ENCODE results near the gene RAD54L2.
"Not testable (repeated sequence)": the region's sequence is repeated elsewhere in the genome, so short reads cannot be mapped to it uniquely, and the experiment has no call there.

The RAD54L2 gene

DNA sequence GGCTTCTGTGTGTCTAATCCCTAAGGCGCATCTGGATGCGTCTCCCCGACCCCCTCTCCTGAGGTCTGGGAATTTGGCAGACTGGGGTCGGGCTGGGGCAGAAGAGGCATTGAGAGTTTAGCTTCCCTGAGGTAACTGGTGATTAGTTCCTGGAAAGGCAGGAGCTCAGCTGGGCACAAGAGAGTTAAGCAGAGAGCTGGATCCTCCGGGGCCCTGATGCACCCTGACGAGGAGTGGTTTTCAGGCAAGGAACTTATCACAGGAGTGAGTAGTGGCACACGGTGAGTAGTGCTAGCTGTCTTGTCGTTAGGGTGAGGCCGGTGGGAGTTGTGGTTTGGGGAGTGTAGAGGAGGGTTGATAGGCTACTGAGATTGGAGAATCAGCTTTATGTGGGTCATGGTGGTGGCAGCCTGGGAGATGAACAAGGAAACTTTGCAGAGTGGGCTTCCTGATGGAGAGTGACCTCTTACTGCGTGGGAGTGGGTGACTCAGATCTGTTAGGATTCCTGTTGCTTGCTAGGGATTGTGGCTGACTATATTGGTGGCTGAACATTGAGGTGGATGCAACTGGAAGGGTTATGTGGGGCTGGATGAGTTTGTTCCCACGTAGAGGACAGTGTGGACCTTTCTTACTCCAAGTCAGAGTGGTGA, 897 bp downstream of the RAD54L2 start:
- no peak for DNase-seq

DNA sequence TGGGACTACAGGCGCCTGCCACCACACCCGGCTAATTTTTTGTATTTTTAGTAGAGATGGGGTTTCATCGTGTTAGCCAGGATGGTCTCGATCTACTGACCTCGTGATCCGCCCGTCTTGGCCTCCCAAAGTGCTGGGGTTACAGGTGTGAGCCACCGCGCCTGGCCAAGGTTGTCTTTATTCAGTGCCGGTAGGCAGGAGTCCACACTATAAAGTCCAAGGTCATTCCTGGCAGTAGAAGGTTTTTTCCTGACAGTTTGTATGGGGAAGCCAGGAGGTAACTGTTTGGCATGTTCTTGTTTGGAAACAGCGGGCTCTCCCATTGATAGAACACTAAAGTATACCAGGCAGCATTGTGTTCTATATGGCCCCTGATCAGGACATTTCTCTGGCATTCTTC, 4.1 kb downstream of the RAD54L2 start:
- DNase-seq, result not testable (repeated sequence)

DNA sequence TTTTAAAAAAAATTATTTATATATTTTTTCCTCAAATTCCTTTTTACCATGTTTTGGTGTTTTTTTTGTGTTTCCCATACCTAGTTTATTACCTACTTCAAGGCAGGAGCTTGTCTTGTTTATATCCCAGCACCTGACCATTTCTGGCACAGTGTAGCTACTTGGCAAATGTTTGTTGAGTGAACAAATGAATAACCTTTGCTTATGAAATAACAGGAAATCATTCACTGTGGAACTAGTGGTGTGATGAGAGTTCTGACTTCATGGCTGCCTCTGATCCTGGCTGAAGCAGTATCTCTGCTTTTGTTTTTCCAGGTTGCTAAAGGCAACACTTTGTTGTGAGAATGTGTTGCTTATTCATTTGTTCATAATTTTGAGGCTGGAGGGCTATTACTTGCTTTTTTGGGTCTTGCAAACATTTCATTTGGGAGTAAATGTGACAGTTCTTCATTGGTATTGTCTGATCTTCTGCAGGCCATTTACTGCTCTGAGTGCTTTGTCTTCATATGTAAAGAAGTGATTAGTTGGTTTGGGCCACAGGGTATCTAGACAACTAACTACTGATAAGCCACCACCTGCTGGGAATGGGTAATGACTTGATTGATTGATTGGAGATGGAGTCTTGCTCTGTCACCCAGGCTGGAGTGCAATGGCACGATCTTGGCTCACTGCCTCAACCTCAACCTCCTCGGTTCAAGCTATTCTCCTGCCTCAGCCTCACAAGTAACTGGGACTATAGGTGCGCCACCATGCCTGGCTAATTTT, 5.7 kb downstream of the RAD54L2 start:
- no peak for DNase-seq

DNA sequence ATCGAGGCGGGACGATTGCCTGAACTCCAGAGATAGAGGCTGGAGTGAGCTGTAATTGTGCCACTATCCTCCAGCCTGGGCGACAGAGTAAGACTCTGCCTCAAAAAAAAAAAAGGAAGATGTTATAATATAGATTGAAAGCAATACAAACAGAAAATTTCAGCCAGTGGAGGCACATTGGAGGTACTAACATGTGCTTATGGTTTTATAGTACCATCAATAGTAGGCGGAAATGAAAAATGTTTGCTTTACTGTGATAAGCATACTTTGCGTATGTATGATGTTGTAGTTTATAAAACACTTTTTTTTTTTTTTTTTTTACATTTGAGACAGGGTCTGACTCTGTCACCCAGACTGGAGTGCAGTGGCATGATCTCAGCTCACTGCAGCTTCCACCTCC, 8.8 kb downstream of the RAD54L2 start:
- DNase-seq, result no peak

DNA sequence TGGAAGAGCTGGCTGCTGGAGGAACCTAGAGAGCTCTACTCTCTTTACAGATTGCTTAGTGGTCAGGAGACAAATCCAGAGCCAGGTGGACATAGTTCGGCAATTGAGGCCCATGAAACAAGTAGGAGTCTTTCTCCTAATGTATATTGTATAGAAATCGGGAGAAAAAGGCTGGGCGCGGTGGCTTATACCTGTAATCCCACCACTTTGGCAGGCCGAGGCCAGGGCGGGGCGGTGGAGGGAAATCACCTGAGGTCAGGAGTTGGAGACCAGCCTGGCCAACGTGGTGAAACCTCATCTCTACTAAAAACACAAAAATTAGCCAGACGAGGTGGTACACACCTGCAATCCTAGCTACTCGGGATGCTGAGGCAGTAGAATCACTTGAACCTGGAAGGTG, 10.8 kb downstream of the RAD54L2 start:
- DNase-seq, result no peak

DNA sequence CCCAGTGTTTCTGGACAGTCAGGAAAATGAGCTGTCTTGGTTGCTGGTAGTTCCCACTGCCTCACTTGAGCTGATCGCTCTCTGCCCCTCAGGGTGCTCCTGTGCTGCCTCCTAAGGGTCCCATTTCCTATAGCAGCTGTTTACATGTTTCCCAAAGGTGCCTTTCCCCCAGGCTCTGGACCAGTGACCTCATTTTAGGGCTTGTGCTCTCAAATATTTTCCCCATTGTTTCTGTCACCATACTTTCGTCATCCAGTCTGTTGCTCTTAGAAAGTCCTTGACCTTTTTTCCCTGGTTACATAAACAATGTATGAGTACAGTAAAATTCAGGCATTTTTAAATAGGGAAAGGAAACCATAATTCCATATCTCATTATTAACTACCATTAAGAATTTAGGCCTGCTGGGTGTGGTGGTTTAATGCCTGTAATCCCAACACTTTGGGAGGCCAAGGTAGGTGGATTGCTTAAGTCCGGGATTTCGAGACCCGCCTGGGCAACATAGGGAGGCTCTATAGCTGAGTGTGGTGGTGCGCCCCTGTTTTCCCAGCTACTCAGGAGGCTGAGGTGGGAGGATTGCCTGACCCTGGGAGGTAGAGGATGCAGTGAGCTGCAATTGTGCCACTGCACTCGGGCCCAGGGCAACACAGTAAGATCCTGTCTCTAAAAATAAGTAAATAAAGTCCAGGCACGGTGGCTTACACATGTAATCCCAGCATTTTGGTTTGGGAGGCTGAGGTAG, 11.7 kb downstream of the RAD54L2 start:
- no peak for DNase-seq

DNA sequence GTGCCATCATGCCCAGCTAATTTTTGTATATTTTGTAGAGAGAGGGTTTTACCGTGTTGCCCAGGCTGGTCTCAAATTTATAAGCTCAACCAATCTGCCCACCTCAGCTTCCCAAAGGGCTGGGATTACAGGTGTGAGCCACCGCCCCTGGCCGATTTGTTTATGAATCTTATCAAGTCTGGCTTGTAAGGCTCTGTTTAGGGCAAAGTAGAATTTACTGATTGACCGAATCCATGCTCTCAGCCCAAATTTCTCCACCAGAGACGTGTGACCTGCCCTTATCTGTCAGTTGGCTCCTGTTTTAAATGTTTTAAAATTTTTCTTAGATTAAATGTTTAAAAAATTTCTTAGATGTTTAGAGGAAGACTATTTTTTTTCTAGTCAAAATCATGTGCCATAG, 19.5 kb downstream of the RAD54L2 start:
- DNase-seq, result no peak

DNA sequence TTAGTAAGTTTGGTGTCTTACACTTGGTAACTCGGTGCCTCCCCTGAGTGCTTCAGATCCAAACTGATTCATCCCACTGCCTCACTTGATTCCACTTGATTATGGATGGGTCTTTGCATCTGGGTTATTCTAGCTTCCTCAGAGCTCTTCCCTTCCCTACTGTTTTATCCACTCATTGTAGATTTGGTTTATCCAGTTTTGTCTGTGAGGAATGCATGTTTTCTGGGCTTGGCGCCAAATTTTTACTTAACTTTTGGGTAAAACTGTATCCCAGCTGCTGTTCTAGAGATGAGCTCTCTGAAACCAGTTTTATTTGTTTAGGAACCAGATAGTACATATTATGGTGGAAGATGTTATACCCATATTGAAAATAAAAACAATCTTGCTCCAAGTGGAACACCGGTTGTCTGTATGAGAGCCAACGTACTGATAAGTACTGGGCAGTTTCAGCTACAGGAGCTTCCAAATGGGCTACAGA, 20.9 kb downstream of the RAD54L2 start:
- DNase-seq, result no peak

DNA sequence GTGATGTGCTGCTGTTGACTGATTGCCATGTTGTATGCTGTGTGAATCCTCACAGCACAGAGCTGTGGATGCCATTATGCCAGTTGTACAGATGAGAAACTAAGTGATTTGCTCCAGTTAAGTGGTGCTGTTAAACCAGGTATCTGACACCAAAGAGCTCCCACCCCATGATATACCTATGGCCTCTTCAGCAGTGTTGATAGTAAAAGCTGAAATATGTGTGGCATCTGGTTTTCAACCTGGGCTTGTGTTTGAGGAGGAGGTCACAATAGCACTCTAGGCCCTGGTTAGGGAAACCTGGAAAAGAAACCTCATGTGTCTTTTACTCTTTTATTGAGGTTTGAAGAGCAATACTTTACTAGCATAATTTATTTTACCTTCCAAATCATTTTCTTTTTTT, 21.4 kb downstream of the RAD54L2 start:
- DNase-seq, result no peak

DNA sequence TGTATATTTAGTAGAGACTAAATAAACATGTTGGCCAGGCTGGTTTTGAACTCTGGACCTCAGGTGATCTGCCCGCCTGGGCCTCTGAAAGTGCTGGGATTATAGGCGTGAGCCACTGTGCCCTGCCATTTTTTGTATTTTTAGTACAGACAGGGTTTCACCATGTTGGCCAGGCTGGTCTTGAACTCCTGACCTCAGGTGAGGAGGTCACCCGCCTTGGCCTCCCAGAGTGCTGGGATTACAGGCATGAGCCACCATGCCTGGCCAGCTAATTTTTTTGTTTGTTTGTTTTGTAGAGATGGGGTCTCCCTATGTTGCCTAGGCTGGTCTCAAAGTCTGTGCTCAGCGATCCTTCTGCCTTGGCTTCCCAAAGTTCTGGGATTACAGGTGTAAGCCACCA, 23.9 kb downstream of the RAD54L2 start:
- DNase-seq, result not testable (repeated sequence)

DNA sequence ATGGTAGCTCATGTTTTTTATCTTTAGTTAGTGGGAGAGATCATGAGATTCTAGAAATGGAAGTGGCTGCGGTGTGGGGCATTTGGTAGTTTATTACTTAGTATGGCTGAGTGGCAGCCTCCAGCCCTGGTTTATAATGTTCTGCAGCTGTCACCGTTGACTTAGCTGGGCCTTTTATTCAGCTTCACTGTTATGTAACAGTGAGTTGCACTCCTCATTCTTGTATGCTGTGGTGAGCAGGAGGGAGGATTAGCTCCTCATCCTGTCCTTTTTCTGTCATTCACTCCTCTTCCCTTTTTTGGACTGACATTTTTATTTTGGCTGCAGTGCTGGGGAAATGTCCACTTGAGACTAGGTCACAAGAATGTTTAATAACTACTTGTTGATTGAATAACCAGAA, 29.5 kb downstream of the RAD54L2 start:
- no peak for DNase-seq

DNA sequence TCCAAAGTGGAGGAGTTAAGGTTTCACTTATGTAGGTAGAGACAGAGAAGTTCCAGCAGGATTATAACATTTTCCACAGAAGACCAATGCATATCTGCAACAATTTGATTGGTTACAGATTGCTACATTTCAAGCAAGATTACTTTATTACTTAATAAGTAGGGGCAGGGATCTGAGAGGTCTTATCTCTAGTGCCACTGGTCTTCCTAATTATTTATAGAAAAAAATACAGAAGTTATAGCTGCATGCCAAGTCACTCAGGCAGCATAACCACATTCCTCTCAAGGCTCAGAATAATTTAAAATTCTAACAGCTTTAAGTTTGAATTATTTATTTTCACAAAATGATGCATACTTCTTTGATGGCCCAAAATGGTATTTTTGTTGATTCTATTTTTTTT, 30.5 kb downstream of the RAD54L2 start:
- DNase-seq, result no peak

DNA sequence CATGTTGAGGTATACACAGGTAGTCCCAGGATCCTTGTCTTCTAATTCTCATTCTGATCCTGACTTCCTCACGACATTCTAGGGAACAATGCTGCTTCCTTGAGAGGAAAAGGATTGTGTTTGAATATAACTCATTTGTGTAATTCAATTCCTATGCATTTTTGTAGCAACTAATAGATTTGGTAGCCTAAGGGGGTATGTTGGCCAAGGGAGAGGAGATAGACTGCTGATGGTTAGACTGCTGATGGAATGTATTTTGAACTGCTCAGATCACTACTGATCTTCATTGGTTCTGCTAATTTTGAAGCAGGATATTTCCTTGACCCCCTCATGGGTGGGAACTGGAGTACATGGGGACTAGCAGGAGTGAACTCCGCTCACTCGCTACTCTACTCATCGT, 39.7 kb downstream of the RAD54L2 start:
- no peak for DNase-seq

DNA sequence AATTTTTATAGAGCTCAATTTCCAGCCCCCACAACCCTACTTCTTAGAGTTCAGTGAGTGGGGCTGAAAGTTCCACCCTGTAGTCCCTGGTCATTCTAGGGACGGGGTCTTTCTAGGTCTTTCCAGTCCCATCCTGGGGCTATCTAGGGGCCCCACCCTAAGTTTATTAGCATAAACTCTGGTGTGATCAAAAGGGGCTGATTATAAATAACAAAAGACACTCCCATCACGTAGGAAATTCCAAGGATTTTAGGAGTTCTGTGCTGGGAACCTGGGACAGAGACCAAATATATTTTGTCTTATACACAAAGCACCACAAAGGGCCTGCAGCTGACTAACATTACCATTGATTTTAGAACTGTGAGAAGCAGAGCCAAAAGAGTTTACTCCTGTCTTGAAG, 41.9 kb downstream of the RAD54L2 start:
- DNase-seq, result no peak

DNA sequence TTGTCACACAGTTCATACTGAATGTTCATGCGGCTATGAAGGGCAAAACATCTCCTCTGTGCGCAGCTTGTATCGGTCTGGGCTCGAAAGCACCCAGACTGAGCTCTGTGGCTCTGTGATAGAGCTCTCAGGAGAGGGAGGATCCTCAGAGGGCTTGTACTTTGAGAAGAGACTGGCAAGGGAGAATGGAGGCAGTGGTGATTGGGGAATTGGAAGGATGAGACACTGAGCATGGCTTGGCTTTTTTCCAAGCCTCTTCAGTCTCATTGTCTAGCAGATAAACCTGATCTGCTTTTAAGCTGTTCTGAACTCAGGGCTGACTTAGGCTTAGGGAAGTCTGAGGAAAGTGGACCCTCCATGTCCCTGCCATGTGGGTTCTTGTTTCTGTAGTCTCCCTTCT, 43.0 kb downstream of the RAD54L2 start:
- DNase-seq, result no peak

DNA sequence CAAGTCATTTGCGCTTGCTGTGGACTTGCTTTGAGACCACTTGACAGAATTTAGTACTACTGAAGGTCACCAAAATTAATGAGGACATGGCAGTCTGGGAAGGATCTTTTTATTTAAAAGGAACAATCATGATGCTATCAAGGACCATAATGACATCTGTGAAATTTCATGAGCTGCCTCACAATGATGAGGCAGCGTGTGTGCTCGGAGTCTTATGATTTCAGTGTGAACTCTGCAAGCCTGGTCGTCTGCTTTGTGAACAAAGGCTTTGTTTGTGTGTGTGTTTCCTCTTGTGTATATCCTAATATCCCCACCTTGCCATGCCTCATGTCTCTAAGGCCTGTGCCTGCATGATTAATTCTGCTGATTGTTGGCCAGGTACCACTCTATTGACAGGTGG, 46.7 kb downstream of the RAD54L2 start:
- no peak for DNase-seq

DNA sequence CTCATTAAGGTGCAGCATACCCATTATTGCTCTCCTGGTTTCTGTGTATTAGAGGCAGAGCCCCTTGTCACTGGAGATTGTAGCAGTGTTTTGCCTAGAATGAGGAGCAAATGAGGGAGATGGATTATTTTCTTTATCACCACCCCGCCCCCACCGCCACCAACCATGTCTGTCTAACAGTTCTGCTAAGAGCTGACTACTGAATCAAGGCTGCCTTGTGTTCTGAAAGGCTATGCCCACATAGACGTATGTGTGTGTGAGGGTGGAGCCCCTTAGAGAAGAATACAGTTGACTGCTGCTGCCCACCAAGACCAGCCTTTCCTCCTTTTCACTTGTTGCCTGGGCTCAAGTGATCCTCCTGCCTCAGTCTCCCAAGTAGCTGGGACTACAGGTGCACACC, 47.4 kb downstream of the RAD54L2 start:
- no peak for DNase-seq
